Thymus (tissue), 11 donors: ENCODE data around the gene FBRSL1. TPM values are rescaled to one million over a fixed set of nuclear protein-coding genes. Genes with fewer than 3 reads are reported as not detected.
"Not testable (repeated sequence)": the region's sequence is repeated elsewhere in the genome, so short reads cannot be mapped to it uniquely, and the experiment has no call there.

Experiments used
- DNase-seq, 9 donors: peaks; one replicate each; pipeline ENCODE4 v3.0.0-alpha.2; 2013; ENCODE audit warnings: low spot score in 9 of 9, low read depth in 6 of 9, missing footprints in 1 of 9
- H3K27ac ChIP-seq, 2 donors: one replicate each; pipeline ENCODE4 v1.5.1; 2013; ENCODE audit warnings: control low read depth in 1 of 2, low read depth in 1 of 2, low read length in 1 of 2, mild to moderate bottlenecking in 1 of 2, moderate library complexity in 1 of 2
- H3K27me3 ChIP-seq, 2 donors: one replicate each; pipeline ENCODE4 v1.5.1; 2013; ENCODE audit warnings: low read length in 1 of 2; ENCODE audit not compliant: control insufficient read depth in 2 of 2, insufficient read depth in 1 of 2
- H3K36me3 ChIP-seq, 2 donors: one replicate each; pipeline ENCODE4 v1.5.1; 2013; ENCODE audit warnings: low read length in 1 of 2, mild to moderate bottlenecking in 1 of 2, moderate library complexity in 1 of 2; ENCODE audit not compliant: control insufficient read depth in 2 of 2, insufficient read depth in 2 of 2
- H3K4me1 ChIP-seq, 2 donors: one replicate each; pipeline ENCODE4 v1.5.1; 2013; ENCODE audit warnings: low read length in 2 of 2; ENCODE audit not compliant: control insufficient read depth in 2 of 2, insufficient read depth in 2 of 2
- H3K4me3 ChIP-seq, 2 donors: one replicate each; pipeline ENCODE4 v1.5.1; 2013; ENCODE audit warnings: low read length in 2 of 2, control low read depth in 1 of 2, mild to moderate bottlenecking in 1 of 2
- H3K9me3 ChIP-seq, 2 donors: one replicate each; pipeline ENCODE4 v1.5.1; 2013; ENCODE audit warnings: low read length in 1 of 2, mild to moderate bottlenecking in 1 of 2; ENCODE audit not compliant: control insufficient read depth in 2 of 2, insufficient read depth in 1 of 2
- WGBS: extraction: QIAGEN DNeasy Blood & Tissue Kit; methylation state at CpG from one replicate; pipeline ENCODE4 v1.1.7; 2013; 5-methylcytosine and 5-hydroxymethylcytosine counted together
- polyA plus RNA-seq: library from polyadenylated mRNA; stranded (reverse); fragments of 200-250 nt; gene quantifications from one replicate; pipeline ENCODE4 v1.2.3, GENCODE V29; 2013
- total RNA-seq: library from RNA; stranded (reverse); fragments of 120-200 nt; gene quantifications from one replicate; pipeline ENCODE4 v1.2.4, GENCODE V29; 2013
- donor health status: healthy.

The FBRSL1 gene
- total and polyA plus RNA-seq, 2 donors: 5.9 to 28.7 TPM

- no peak for DNase-seq
- Histone ChIP-seq H3K36me3 (no peaks in the 10 kb centered on the region), H3K4me1 (peaks cover 0 to 8% of the 10 kb centered on the region in 2 donors), H3K27me3 (peaks cover 0 to 3% of the 10 kb centered on the region in 2 donors), H3K4me3 (no peak overlapping the region), H3K9me3 (peaks cover 0 to 6% of the 10 kb centered on the region in 2 donors), H3K27ac (no peak overlapping the region)
- WGBS: 94% methylated on average over 28 of the region's 28 CpGs
Observed at GRCh38 chr12:132458846-132459641, 30.9 kb upstream of the FBRSL1 start.

GRCh38 chr12:132460571-132460970, 29.4 kb upstream of the FBRSL1 start:
- H3K4me3 ChIP-seq: no peak overlapping the region
- H3K36me3 ChIP-seq: no peaks in the 10 kb centered on the region
- H3K27ac ChIP-seq: no peak overlapping the region
- WGBS: 91% methylated on average over 13 of the region's 13 CpGs
- peaks cover 0 to 3% of the 10 kb centered on the region in 2 donors for H3K27me3 ChIP-seq
- DNase-seq: no peak
- peaks cover 0 to 7% of the 10 kb centered on the region in 2 donors for H3K9me3 ChIP-seq
- H3K4me1 ChIP-seq: peaks cover 8 to 11% of the 10 kb centered on the region in 2 donors

- peaks cover 0 to 3% of the 10 kb centered on the region in 2 donors for H3K27me3 ChIP-seq
- DNase-seq: no peak
Observed at GRCh38 chr12:132461526-132461925, 28.4 kb upstream of the FBRSL1 start.

GRCh38 chr12:132462788-132463187, 27.2 kb upstream of the FBRSL1 start:
- Histone ChIP-seq H3K27me3 (peaks cover 0 to 3% of the 10 kb centered on the region in 2 donors), H3K4me1 (peaks cover 10 to 23% of the 10 kb centered on the region in 2 donors)

More at GRCh38 chr12:132461526-132461925, 28.4 kb upstream of the FBRSL1 start:
- 95% methylated on average over 10 of the region's 10 CpGs for WGBS
- Histone ChIP-seq H3K36me3 (no peaks in the 10 kb centered on the region), H3K4me1 (peaks cover 10 to 20% of the 10 kb centered on the region in 2 donors), H3K27ac (no peak overlapping the region), H3K9me3 (peaks cover 0 to 17% of the 10 kb centered on the region in 2 donors), H3K4me3 (no peak overlapping the region)

GRCh38 chr12:132463284-132463924, 26.5 kb upstream of the FBRSL1 start:
- not testable (repeated sequence) for DNase-seq, H3K27ac ChIP-seq, H3K36me3 ChIP-seq, H3K4me3 ChIP-seq, H3K27me3 ChIP-seq
- peaks cover 0 to 20% of the 10 kb centered on the region in 2 donors for H3K9me3 ChIP-seq
- H3K4me1 ChIP-seq: peaks cover 12 to 29% of the 10 kb centered on the region in 2 donors

More at GRCh38 chr12:132462788-132463187, 27.2 kb upstream of the FBRSL1 start:
- DNase-seq: no peak
- Histone ChIP-seq H3K36me3 (no peaks in the 10 kb centered on the region), H3K9me3 (peaks cover 0 to 20% of the 10 kb centered on the region in 2 donors), H3K4me3 (no peak overlapping the region), H3K27ac (no peak overlapping the region)
- 72% methylated on average over 5 of the region's 5 CpGs for WGBS

GRCh38 chr12:132464304-132464703, 25.6 kb upstream of the FBRSL1 start:
- not testable (repeated sequence) for H3K36me3 ChIP-seq, H3K27me3 ChIP-seq, DNase-seq, H3K4me3 ChIP-seq, H3K27ac ChIP-seq
- Histone ChIP-seq H3K4me1 (peaks cover 12 to 34% of the 10 kb centered on the region in 2 donors), H3K9me3 (peaks cover 0 to 20% of the 10 kb centered on the region in 2 donors)
- 83% methylated on average over 5 of the region's 5 CpGs for WGBS

GRCh38 chr12:132464820-132465219, 25.1 kb upstream of the FBRSL1 start:
- no peak overlapping the region for H3K27ac ChIP-seq
- no peaks in the 10 kb centered on the region for H3K36me3 ChIP-seq
- peaks cover 0 to 10% of the 10 kb centered on the region in 2 donors for H3K27me3 ChIP-seq
- peaks cover 0 to 20% of the 10 kb centered on the region in 2 donors for H3K9me3 ChIP-seq
- no peak overlapping the region for H3K4me3 ChIP-seq
- peaks cover 12 to 39% of the 10 kb centered on the region in 2 donors for H3K4me1 ChIP-seq
- 91% methylated on average over 10 of the region's 10 CpGs for WGBS
- DNase-seq: no peak

- peak in 1 of 9 donors; percentile 63 for DNase-seq
- H3K36me3 ChIP-seq: no peaks in the 10 kb centered on the region
- H3K9me3 ChIP-seq: peaks cover 0 to 20% of the 10 kb centered on the region in 2 donors
- no peak overlapping the region for H3K4me3 ChIP-seq
- peak overlapping the region in 1 of 2 donors; percentile 49 for H3K27ac ChIP-seq
- peaks cover 12 to 40% of the 10 kb centered on the region in 2 donors for H3K4me1 ChIP-seq
- H3K27me3 ChIP-seq: peaks cover 0 to 10% of the 10 kb centered on the region in 2 donors
- WGBS: 52% methylated on average over 17 of the region's 17 CpGs
Observed at GRCh38 chr12:132465269-132466190, 24.4 kb upstream of the FBRSL1 start.
